NB4 (cell line): ENCODE measurements around the gene ATP5F1C.

Experiments
- DNase-seq: peaks from one replicate; pipeline ENCODE4 v3.0.0; 2010; ENCODE audit warnings: low read depth
- H3K4me3 ChIP-seq: one replicate; pipeline ENCODE4 v1.5.1; 2011; ENCODE audit warnings: mild to moderate bottlenecking, low read depth, low read length, moderate library complexity
- CTCF ChIP-seq: IDR thresholded peaks from one replicate; pipeline ENCODE4 v1.5.1; 2012; ENCODE audit warnings: low read depth, low read length
- MAX ChIP-seq: IDR thresholded peaks from 2 replicates; pipeline ENCODE4 v1.6.1; 2011; ENCODE audit warnings: low read depth, low read length
- MYC ChIP-seq: IDR thresholded peaks from 2 replicates; pipeline ENCODE4 v1.6.1; 2011; ENCODE audit warnings: low read depth, low read length
- POLR2A ChIP-seq: IDR thresholded peaks from 2 replicates; pipeline ENCODE4 v1.6.1; 2011; ENCODE audit warnings: mild to moderate bottlenecking; ENCODE audit not compliant: insufficient read length; ENCODE audit errors: extremely low read depth

The ATP5F1C gene

GRCh38 chr10:7857262-7857661 is 69.3 kb downstream of the ATP5F1C start:
- no peak for TF ChIP-seq MAX
- no peak for TF ChIP-seq POLR2A
- no peak for TF ChIP-seq CTCF
- TF ChIP-seq MYC: no peak
- H3K4me3 ChIP-seq: no peak overlapping the region
- no peak for DNase-seq
